HG03460 (cell line): Measurements from ENCODE around the gene MYO15A.

Source experiments
- ATAC-seq: cut with Tn5 transposase; IDR thresholded peaks from one replicate; pipeline ENCODE4 v1.9.1; 2021; ENCODE audit not compliant: unreplicated experiment

Gene MYO15A

DNA sequence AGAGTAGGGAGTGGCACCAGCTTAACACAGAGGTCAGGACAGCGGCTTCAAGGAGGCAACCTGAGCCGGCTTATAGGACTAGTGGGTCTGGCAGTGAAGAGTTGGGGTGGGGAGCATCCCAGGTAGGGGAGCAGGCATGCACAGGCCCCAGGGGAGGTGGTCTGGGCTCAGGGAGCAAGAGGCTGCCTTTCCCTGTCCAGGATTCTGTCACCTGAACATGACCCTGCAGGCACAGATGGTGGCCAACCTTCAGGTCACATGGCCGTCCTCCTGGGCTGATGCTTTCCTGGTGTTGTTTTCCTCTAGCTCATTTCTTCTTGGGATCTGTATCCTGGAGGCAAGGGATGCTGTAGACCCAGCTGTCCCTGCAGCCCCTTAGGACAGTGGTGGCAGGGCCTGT is 3.5 kb upstream of the MYO15A start:
- no peak for ATAC-seq

GRCh38 chr17:18105595-18105994 is 3.0 kb upstream of the MYO15A start:
- no peak for ATAC-seq

GRCh38 chr17:18106211-18106610 is 2.3 kb upstream of the MYO15A start:
- ATAC-seq = no peak

DNA sequence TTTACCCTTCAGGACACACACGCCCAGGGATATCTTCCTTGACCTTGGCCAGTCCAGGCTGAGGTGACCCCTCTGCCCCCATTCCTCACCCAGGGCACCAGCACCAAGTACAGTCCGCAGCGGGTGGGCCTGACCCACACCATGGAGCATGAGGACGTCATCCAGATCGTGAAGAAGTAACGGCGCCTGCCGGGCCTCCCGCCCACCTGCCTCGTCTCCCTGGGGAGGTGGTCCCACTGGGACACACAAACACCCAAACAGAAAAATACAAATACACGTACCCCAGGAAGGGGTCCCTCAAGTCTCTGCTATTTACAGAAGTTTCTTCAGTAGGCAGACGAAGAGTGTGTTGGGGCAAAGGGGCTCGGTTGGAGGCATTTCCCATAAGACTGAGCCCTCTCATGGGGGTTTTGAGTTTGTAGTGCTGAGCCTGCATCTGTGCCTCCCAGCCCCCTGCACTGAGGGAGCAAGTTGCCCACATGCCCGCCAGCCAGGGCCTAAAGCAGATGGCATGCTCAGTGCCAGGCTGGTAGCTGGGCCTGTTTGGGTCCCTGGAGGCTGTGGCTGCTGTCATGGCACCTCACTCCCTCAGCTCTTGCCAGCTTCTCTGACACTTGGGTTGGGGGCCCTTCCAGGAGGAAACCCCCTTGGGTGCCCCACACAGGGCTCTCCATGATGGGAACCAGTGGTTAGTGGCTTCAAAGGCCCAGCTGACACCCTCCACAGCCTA is 1.3 kb upstream of the MYO15A start:
- no peak for ATAC-seq

GRCh38 chr17:18107971-18108370 is 585 bp upstream of the MYO15A start:
- ATAC-seq = no peak

DNA sequence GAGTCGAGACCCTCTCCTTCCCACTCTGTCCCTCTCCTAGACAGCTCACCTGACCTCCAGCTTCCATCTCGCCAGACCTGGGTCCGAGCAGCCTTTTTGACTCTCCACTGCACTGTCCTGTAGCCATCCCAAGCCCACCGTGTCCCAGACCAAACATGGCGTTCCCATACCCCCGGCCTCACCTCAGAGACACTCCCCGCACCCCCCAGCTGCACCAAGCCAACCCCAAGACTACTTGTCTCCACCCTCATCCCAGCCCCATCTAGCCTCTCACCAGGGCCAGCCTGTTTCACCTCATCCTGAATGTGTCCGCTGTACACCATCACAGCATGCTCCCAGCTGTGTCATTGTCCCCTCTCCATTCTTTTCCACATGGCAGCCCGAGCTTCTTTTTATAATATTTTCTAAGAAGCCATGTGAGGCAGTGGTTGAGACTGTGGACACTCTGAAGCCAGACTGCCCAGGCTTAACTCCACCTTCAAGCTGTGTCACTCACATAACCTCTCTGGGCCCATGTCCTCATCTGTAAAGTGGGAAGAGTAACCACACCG is 1.5 kb downstream of the MYO15A start:
- ATAC-seq = no peak

- ATAC-seq = no peak
Measured at GRCh38 chr17:18110636-18111145, 2.1 kb downstream of the MYO15A start.

- ATAC-seq = no peak
Measured at GRCh38 chr17:18111330-18111971, 2.9 kb downstream of the MYO15A start.

DNA sequence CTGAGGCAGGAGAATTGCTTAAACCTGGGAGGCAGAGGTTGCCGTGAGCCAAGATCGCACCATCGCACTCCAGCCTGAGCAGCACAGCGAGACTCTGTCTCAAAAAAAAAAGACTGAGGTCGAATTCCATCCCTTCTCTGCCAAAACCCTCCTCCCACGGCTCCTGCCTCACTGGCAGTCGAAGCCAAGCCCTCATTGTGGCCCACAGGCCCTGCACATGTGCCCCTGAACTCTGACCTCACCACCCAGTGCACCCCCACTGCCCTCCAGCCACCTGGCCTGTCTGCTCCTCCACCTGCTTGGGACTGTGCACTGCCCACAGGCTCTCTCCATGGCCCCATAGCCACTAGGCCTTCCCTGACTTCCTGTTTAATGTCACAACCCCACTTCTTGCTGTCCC is 7.0 kb downstream of the MYO15A start:
- ATAC-seq = no peak

DNA sequence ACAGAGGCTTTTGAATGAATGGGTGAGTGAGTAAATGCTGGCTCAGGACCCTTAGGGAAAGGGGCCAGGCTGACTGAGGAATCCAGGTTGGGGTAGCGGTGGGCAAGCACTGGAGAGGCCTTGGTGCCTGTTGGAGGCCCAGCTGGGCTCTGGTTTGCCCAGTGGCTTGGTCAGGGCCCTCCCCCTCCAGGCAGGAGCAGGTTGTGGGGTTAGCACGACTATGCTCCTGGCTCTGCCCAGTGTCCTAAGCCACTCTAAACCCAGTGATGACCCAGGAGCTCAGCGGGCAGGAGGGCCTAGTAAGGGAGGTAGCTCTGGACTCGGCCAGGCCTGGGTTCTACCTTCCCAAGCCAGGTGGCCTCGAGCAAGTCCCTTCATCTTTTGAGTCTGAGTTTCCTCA is 7.5 kb downstream of the MYO15A start:
- no peak for ATAC-seq

DNA sequence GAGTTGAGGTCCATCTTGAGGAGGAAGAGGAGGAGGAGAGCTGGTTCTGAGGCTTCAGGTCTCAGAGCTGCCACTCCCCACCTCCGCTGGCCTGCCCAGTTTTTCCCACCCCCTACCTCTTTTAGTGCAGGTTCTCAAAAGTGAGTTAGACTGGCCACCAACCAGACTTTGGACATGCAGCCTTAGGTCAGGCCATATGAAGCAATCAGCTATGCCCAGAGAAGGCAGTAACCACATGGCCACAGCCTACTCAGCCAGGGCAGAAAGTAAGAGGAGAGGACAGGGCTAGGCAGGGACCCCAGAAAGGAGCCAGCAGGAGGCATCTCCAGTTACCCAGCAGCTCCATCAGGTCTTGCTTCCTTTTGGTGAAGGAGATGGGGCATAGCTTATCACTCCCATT is 9.0 kb downstream of the MYO15A start:
- no peak for ATAC-seq

GRCh38 chr17:18117982-18118975 is 9.7 kb downstream of the MYO15A start:
- no peak for ATAC-seq

GRCh38 chr17:18119166-18119745 is 10.7 kb downstream of the MYO15A start:
- ATAC-seq = no peak

GRCh38 chr17:18119938-18120337 is 11.4 kb downstream of the MYO15A start:
- ATAC-seq = no peak

GRCh38 chr17:18120461-18121017 is 12.0 kb downstream of the MYO15A start:
- ATAC-seq = no peak

- no peak for ATAC-seq
Measured at GRCh38 chr17:18121144-18121910, 12.8 kb downstream of the MYO15A start.

DNA sequence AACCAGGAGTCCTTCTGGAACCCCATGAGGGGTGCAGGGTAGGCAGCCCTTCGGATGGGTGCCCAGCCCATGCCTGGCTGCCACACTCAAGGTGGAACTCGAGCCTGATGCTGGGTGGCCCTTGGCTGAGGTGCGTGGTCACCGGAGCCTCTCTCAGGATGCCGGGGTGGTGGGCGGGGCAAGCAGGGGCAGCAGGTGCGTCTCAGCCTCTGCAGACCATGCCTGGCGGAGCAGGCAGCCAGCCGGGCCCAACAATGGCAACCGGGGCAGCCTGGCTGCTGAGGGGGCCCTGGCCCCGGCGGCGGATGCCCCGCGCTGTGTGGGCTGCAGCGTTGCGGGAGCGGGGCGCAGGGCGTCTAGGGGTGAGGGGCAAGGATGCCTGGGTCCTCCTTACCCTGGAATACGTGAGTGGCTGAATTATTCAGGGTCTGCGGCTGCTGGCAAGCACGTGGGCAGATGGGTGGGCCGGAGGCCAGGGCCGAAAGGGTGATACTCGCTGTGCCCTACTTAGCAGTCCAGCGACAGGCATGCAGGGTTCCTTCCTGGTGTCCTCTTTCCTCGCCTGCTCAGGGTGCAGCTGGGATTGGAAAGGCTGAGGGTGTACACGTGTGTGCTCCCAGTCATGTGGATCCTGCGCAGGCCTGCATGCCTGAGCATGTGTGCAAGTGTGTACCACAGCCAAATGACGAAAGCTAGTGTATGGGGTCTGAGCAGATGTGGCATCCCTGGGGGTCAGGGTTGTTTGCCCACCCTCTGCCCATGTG is 14.6 kb downstream of the MYO15A start:
- ATAC-seq = no peak

DNA sequence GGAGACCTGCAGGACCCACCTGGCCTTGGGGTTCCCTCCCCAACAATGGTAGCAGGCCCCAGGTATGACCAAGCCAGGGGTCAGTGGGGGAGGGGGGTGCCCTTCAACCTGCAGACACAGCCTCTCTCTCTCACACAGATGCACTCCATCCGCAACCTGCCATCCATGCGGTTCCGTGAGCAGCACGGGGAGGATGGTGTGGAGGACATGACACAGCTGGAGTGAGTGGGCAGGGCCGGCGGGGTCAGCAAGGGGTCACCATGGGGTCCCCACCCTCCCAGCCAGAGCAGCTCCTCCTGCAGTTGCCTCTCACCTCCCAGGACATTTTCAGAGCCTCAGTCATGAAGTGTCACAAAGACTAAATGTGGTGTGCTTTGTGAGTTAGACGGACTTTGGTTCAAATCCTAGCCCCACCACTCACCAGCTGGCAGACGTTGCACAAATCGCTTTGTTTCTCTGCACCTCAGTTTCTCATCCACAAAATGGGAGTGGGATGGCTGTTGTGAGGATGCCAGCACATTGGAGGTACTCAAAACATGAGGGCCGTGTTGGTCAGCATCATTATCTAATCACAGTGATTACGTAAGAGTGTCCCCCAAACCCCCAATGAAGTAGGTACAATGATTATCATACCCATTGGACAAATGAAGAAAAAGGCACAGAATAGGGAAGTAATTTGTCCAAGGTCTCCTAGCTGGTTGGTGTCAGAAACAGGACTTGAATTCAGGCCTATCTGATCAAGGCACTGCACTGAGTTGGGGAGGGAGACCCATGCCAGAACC is 16.0 kb downstream of the MYO15A start:
- ATAC-seq = no peak
